Measurements from ENCODE around the gene PCDHB3.
"Not testable (repeated sequence)": the region's sequence is repeated elsewhere in the genome, so short reads cannot be mapped to it uniquely, and the experiment has no call there.

The PCDHB3 gene

DNA sequence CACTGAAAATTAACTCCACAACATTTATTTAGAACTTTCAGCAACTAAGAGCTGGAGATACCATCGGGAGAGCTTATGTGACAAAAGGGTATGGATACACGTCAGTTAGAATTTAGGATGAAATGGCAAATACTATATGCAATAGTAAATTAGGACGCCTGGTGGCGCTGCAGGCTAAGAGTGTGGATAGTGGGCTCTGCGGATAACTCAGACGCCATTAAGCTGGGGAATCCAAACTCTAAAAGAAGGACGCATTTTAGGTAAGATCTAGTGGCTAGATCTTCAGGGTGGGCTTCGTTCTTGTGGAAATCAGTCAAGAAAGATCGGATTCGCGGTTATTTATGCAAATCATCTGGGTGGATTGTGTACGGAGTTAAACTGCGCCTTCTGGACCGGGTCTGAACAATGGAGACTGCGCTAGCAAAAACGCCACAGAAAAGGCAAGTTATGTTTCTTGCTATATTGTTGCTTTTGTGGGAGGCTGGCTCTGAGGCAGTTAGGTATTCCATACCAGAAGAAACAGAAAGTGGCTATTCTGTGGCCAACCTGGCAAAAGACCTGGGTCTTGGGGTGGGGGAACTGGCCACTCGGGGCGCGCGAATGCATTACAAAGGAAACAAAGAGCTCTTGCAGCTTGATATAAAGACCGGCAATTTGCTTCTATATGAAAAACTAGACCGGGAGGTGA is 34.9 kb downstream of the PCDHB3 start, which contains the start of gene PCDHB5:
Gene PCDHB5, plus strand, starts transcription at position 177 of the 688 bp plus-strand sequence. Its CDS starts 229 bp downstream, at position 406.
- no peak for DNase-seq (ENCODE audit: low read depth, low spot score)
- no peak within 1 kb of the TSS for H3K27ac ChIP-seq

DNA sequence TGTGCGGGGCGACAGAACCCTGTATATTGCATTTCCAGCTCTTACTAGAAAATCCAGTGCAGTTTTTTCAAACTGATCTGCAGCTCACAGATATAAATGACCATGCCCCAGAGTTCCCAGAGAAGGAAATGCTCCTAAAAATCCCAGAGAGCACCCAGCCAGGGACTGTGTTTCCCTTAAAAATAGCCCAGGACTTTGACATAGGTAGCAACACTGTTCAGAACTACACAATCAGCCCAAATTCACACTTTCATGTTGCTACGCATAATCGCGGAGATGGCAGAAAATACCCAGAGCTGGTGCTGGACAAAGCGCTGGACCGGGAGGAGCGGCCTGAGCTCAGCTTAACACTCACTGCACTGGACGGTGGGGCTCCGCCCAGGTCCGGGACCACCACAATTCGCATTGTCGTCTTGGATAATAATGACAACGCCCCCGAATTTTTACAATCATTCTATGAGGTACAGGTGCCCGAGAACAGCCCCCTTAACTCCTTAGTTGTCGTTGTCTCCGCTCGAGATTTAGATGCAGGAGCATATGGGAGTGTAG is 35.5 kb downstream of the PCDHB3 start:
- H3K27ac ChIP-seq = no peak overlapping the region
- DNase-seq (ENCODE audit: low read depth, low spot score) = no peak

DNA sequence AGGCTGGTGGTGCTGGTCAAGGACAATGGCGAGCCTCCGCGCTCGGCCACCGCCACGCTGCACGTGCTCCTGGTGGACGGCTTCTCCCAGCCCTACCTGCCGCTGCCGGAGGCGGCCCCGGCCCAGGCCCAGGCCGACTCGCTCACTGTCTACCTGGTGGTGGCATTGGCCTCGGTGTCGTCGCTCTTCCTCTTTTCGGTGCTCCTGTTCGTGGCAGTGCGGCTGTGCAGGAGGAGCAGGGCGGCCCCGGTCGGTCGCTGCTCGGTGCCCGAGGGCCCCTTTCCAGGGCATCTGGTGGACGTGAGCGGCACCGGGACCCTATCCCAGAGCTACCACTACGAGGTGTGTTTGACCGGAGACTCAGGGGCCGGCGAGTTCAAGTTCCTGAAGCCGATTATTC is 37.1 kb downstream of the PCDHB3 start:
- DNase-seq (ENCODE audit: low read depth, low spot score); H3K27ac ChIP-seq: not testable (repeated sequence)

DNA sequence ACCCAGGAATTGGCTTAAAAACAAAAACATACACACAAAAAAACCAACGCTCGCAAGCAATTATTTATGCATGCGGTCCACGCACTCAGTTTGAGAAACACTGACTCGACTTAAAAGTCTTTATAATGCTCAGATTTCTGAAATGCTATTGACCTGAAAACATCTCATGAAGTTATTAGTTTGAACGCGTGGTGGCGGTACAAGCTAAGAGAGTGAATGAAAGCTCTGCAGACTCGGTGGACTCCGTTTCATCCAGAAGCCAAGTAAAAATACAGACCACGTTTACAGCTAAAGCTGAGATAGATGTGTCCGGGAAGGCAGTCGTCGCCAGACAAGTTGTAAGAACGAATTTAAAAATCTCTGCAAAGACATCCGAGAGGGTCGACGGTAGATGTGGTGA is 49.5 kb downstream of the PCDHB3 start, which contains the start of gene PCDHB6:
Gene PCDHB6, plus strand, starts transcription at position 246 of the 400 bp plus-strand sequence. CDS start 201 bp downstream, outside the sequence.
- no peak for DNase-seq (ENCODE audit: low read depth, low spot score)
- H3K27ac ChIP-seq = no peak within 1 kb of the TSS

DNA sequence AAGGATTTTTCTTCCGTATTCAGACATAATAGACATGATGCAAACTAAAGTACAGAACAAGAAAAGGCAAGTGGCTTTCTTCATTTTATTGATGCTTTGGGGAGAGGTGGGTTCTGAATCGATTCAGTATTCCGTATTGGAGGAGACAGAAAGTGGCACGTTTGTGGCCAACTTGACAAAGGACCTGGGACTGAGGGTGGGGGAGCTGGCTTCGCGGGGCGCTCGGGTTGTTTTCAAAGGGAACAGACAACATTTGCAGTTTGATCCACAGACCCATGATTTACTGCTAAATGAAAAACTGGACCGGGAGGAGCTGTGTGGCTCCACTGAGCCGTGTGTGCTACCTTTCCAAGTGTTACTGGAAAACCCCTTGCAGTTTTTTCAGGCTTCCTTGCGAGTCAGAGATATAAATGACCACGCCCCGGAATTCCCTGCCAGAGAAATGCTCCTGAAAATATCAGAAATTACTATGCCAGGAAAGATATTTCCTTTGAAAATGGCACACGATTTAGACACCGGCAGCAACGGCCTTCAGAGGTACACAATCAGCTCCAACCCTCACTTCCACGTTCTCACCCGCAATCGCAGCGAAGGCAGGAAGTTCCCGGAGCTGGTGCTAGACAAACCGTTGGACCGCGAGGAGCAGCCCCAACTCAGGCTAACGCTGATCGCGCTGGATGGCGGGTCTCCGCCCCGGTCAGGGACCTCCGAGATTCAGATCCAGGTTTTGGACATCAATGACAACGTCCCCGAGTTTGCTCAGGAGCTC is 50.1 kb downstream of the PCDHB3 start:
- DNase-seq (ENCODE audit: low read depth, low spot score) = no peak
- no peak overlapping the region for H3K27ac ChIP-seq

DNA sequence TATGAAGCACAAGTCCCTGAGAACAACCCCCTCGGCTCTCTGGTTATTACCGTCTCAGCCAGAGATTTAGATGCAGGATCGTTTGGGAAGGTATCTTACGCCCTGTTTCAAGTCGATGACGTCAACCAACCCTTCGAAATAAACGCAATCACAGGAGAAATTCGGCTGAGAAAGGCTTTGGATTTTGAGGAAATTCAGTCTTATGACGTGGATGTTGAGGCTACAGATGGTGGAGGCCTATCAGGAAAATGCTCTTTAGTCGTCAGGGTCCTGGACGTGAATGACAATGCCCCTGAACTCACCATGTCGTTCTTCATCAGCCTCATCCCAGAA is 50.7 kb downstream of the PCDHB3 start:
- no peak for DNase-seq (ENCODE audit: low read depth, low spot score)

DNA sequence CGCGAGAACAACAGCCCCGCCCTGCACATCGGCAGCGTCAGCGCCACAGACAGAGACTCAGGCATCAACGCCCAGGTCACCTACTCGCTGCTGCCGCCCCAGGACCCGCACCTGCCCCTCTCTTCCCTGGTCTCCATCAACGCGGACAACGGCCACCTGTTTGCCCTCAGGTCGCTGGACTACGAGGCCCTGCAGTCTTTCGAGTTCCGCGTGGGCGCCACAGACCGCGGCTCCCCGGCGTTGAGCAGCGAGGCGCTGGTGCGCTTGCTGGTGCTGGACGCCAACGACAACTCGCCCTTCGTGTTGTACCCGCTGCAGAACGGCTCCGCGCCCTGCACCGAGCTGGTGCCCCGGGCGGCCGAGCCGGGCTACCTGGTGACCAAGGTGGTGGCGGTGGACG is 51.4 kb downstream of the PCDHB3 start:
- H3K27ac ChIP-seq; DNase-seq (ENCODE audit: low read depth, low spot score): not testable (repeated sequence)

More for the DNA sequence above, 50.7 kb downstream of the PCDHB3 start:
- no peak overlapping the region for H3K27ac ChIP-seq

DNA sequence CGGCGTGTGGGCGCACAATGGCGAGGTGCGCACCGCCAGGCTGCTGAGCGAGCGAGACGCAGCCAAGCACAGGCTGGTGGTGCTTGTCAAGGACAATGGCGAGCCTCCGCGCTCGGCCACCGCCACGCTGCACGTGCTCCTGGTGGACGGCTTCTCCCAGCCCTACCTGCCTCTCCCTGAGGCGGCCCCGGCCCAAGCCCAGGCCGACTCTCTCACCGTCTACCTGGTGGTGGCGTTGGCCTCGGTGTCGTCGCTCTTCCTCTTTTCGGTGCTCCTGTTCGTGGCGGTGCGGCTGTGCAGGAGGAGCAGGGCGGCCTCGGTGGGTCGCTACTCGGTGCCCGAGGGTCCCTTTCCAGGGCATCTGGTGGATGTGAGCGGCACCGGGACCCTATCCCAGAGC is 51.8 kb downstream of the PCDHB3 start:
- not testable (repeated sequence) for DNase-seq (ENCODE audit: low read depth, low spot score); H3K27ac ChIP-seq
